COR-L47 (cell line): ENCODE measurements around the gene SAYSD1.

Experiments used
- DNase-seq: peaks from one replicate; lab custom pipeline; 2025; lab: John Stamatoyannopoulos, UW

The SAYSD1 gene

DNA sequence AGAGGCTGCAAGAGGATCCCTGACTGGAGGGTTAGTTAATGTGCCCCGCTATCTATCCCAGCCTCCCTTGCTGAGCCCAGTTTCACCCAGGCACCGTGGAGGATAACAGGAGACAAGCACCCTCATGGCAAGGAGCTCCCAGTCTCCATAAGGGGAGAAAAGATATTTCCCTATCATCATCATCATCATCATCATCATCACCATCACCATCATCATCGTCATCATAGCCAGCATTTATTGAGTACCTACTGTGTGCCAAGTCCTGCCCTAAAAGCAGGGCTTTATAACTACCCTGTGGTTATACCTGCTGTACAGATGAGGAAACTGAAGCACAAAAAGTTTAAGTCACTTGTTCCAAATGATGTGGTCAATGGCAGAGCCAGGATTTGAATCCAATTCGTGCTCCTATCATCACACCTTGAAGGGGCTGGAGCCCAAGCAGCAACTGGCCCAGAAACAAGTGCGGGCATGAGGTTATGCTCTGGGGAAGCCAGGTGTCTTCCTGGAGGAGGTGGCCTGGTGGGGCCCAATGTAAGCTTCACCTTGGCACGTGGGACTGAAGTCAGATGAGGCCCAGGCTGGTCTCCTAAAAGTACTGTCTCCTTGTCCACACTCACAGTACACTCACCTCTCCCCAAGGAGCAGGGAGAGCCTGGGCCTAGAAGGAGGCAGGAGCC is 56.4 kb downstream of the SAYSD1 start:
- DNase-seq: no peak

DNA sequence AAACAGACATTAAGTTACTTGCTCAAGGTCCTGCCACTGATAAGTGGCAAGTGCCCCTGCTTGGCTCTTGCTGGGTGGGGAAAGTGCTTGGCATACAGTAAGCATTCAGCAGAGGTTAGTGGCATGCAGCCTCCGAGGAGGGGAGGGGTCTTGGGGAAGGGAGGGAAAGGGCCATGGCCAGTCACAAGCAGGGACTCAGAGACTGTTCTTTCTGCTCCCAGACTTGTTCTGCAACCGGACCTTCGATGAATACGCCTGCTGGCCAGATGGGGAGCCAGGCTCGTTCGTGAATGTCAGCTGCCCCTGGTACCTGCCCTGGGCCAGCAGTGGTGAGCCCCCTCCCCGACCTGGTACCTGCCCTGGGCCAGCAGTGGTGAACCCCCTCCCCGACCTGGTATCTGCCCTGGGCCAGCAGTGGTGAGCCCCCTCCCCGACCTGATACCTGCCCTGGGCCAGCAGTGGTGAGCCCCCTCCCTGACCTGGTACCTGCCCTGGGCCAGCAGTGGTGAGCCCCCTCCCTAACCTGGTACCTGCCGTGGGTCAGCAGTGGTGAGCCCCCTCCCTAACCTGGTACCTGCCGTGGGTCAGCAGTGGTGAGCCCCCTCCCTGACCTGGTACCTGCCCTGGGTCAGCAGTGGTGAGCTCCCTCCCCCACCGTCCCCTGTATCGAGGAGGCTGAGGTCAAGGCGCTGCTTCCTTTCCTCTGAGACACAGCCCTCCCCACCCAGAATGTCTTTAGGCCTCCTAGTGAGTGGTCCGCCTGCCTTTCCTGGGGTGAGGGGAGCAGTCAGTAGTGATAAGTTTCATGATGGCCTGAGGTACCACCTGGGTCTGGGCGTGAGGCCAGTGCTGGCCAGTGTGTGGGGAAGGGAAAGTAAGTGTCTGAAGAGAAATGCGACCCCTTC is 57.5 kb downstream of the SAYSD1 start:
- DNase-seq: no peak

DNA sequence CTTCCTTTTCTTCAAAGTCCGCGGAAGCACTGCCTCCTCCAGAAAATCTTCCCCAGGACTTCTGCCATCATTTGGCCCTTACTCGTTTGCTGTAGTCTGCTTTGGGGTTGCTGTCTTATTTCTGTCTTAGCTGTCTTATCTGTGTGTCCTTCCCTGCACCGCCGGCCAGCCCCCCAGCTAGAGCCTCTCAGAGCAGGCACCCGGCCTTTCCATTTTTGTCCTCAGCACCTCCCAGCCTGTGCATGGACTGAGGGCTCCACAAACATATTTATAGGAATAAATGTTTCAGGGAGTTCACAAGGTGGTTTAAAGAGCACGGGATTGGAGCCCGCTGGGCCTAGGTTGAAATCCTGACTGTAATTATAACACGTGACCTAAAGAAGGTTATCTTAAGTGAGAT is 58.3 kb downstream of the SAYSD1 start:
- no peak for DNase-seq

DNA sequence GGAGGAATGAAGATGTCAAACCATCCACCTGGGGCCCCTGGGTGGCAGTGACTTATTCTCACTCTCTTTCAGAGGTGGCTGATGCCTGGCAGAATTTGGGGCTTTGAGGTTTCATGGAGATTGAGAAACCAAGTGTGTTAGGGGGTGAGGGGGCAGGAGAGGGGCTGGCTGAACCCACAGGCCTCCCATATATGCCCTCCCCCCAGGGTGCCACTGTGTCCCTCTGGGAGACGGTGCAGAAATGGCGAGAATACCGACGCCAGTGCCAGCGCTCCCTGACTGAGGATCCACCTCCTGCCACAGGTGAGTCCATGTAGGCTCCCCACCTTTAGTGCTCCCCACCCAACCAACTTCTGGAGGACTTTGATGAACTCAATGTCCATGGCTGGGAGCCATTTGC is 58.8 kb downstream of the SAYSD1 start:
- DNase-seq: no peak

DNA sequence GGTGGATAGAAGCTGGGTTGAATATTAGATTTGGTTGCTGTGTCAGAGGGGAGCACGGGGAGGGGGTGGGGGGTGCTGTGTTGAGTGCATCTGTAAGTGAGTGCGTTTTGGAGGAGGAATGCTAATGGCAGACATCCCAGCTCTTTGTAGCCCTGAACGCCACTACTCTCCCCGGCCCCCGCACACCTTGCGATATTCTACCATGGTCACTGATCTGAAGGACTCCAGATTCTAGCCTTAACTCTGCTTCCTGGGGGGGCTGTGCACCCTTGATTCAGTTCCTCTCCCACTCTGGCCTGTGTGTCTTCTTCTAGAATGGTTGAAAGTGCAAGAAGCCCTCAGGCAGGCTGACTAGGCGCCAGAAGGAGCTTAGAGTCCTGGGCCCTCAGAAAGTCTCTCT is 59.3 kb downstream of the SAYSD1 start:
- DNase-seq: no peak

DNA sequence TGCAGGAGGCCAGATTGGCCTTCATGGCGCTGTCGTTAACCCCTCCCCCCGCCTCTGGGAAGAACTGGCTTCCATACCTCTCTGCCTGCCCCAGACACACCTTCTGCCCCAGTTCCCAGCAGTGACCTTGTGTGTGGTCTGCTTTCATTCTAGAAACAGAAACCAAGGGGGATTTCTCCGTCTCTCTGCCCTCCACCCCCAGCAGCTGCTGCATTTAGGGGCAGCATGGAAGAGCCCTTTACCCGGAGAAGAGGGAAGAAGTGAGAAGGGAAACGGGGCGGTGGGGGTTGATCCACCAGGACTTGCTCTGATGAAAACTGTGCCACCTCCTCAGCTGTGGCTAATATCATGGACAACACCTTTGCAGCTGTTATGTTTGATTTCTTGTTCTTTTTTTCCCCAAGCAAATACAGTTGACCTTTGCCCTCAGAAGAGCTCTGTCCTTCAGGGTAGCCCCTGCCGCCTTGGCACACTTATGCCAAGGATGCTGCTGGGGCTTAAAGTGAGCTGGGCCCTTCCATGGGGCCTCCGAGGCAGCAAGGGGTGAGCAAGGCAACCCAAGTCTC is 60.3 kb downstream of the SAYSD1 start:
- no peak for DNase-seq
